GM12878 (cell line): ENCODE data around the gene ZNF182. TPM values are rescaled to one million over a fixed set of nuclear protein-coding genes. Genes with fewer than 3 reads are reported as not detected.
A peak's percentile ranks its signal among the peaks of the same experiment; 100 is the strongest.

Source experiments
- ATAC-seq: fragments of 200-7000 bp; cut with Tn5 transposase; 3 replicates; pipeline ENCODE4 v1.9.1; 2020; ENCODE audit warnings: mild to moderate bottlenecking, moderate library complexity
- BruUV-seq: library from RNA; stranded (reverse); fragments of 400-500 nt; replicated peaks from 2 replicates; lab custom pipeline; 2021; lab: Mats Ljungman, UMichigan
- CTCF ChIA-PET: fragments of 300-600 bp; sonication (Branson Sonifier 250); formaldehyde crosslinking; extraction: SDS; loops from one replicate; lab custom pipeline; 2021; ENCODE audit warnings: inconsistent platforms; lab: Yijun Ruan, JAX
- POLR2A ChIA-PET: fragments of 350-600 bp; formaldehyde crosslinking; extraction: SDS; loops from one replicate; lab custom pipeline; 2021; ENCODE audit warnings: inconsistent platforms; lab: Charles Lee
- RAD21 ChIA-PET: fragments of 300-600 bp; sonication (Branson Sonifier 250); formaldehyde crosslinking; loops from one replicate; lab custom pipeline; 2023; ENCODE audit warnings: antibody characterized with exemption; ENCODE audit not compliant: unreplicated experiment; lab: Charles Lee
- SMC1A ChIA-PET: fragments of 300-600 bp; sonication (Branson Sonifier 250); formaldehyde crosslinking; loops from one replicate; lab custom pipeline; 2023; ENCODE audit not compliant: unreplicated experiment, uncharacterized antibody; lab: Charles Lee
- DNase-seq: peaks from one replicate; pipeline ENCODE4 v3.0.0-alpha.2; 2011; ENCODE audit warnings: low read depth, low spot score
- FAIRE-seq: peaks from 3 replicates; lab custom pipeline; 2011; peaks lifted over from hg19 to GRCh38; lab: Jason Lieb, UNC
- H2AFZ ChIP-seq: 2 replicates; pipeline ENCODE4 v1.6.0; 2011; ENCODE audit warnings: low read depth, low read length, control low read depth; ENCODE audit not compliant: control insufficient read depth
- H3K27ac ChIP-seq: 2 replicates; pipeline ENCODE4 v1.5.1; 2011; ENCODE audit warnings: control low read depth; ENCODE audit not compliant: control insufficient read depth, insufficient read depth
- H3K27me3 ChIP-seq, 2 experiments: replicated peaks in 1 of 2; 2 replicates each; pipeline versions ENCODE4 v1.6.0 to v1.6.1; 2011; ENCODE audit warnings: low read length in 1 of 2; ENCODE audit not compliant: control insufficient read depth in 2 of 2, insufficient read depth in 2 of 2
- H3K36me3 ChIP-seq, 2 experiments: 2 replicates each; pipeline ENCODE4 v1.5.1; 2011; ENCODE audit warnings: low read length in 1 of 2; ENCODE audit not compliant: control insufficient read depth in 2 of 2, insufficient read depth in 2 of 2
- H3K4me1 ChIP-seq: 2 replicates; pipeline ENCODE4 v1.6.1; 2011; ENCODE audit warnings: mild to moderate bottlenecking, low read length, moderate library complexity, mixed read lengths; ENCODE audit not compliant: control insufficient read depth, insufficient read depth
- H3K4me2 ChIP-seq: 2 replicates; pipeline ENCODE4 v1.6.0; 2011; ENCODE audit warnings: control low read depth; ENCODE audit not compliant: control insufficient read depth, insufficient read depth
- H3K4me3 ChIP-seq: fragments of 200-600 bp; sonication (generic); 2 replicates; pipeline ENCODE4 v1.5.1; 2016
- H3K79me2 ChIP-seq: 2 replicates; pipeline ENCODE4 v1.6.0; 2011; ENCODE audit warnings: low read length; ENCODE audit not compliant: control insufficient read depth, insufficient read depth
- H3K9ac ChIP-seq: 2 replicates; pipeline ENCODE4 v1.8.0; 2011; ENCODE audit warnings: low read length, control low read depth, mixed read lengths; ENCODE audit not compliant: control insufficient read depth, insufficient read depth
- H3K9me3 ChIP-seq: replicated peaks from 3 replicates; pipeline ENCODE4 v1.5.1; 2011; ENCODE audit warnings: mild to moderate bottlenecking, low read length; ENCODE audit not compliant: control insufficient read depth, insufficient read depth
- H4K20me1 ChIP-seq: 2 replicates; pipeline ENCODE4 v1.6.0; 2011; ENCODE audit not compliant: control insufficient read depth, insufficient read depth
- BCL11A ChIP-seq: IDR thresholded peaks from 2 replicates; pipeline ENCODE4 v1.6.1; 2011; ENCODE audit warnings: low read depth, low read length
- CBX3 ChIP-seq: fragments of 200-600 bp; sonication (generic); IDR thresholded peaks from 2 replicates; pipeline ENCODE4 v1.6.1; 2016; ENCODE audit warnings: low read depth, borderline replicate concordance
- CHD4 ChIP-seq: fragments of 200-600 bp; sonication (generic); IDR thresholded peaks from 2 replicates; pipeline ENCODE4 v1.6.1; 2016; ENCODE audit warnings: mild to moderate bottlenecking
- EED ChIP-seq: sonication (generic); IDR thresholded peaks from 2 replicates; pipeline ENCODE4 v1.6.1; 2016; ENCODE audit warnings: antibody characterized with exemption, low read depth
- LARP7 ChIP-seq: fragments of 450-650 bp; IDR thresholded peaks from 2 replicates; pipeline ENCODE4 v1.6.1; 2017; ENCODE audit warnings: mild to moderate bottlenecking
- NR2C1 ChIP-seq: fragments of 450-650 bp; IDR thresholded peaks from 2 replicates; pipeline ENCODE4 v1.6.1; 2017; ENCODE audit warnings: antibody characterized with exemption, mild to moderate bottlenecking, moderate library complexity
- POLR2AphosphoS5 ChIP-seq: IDR thresholded peaks from 2 replicates; pipeline ENCODE4 v1.6.1; 2011; ENCODE audit warnings: mild to moderate bottlenecking, low read length, inconsistent platforms
- RAD51 ChIP-seq: fragments of 450-650 bp; IDR thresholded peaks from 2 replicates; pipeline ENCODE4 v1.6.1; 2016; ENCODE audit warnings: moderate library complexity, mild to moderate bottlenecking, inconsistent platforms
- RBBP5 ChIP-seq: fragments of 200-600 bp; sonication (generic); conservative IDR thresholded peaks from 2 replicates; pipeline ENCODE4 v1.6.1; 2016
- SMC3 ChIP-seq: IDR thresholded peaks from 2 replicates; pipeline ENCODE4 v1.6.1; 2011; ENCODE audit warnings: low read length, improper control_type of control experiment, borderline replicate concordance
- TARDBP ChIP-seq: IDR thresholded peaks from 2 replicates; pipeline ENCODE4 v1.6.1; 2016; ENCODE audit warnings: borderline replicate concordance
- TBL1XR1 ChIP-seq: IDR thresholded peaks from 2 replicates; pipeline ENCODE4 v1.6.1; 2012; ENCODE audit warnings: low read depth, low read length, improper control_type of control experiment
- ZNF24 ChIP-seq: fragments of 450-650 bp; IDR thresholded peaks from 2 replicates; pipeline ENCODE4 v1.6.1; 2017; ENCODE audit warnings: antibody characterized with exemption, mild to moderate bottlenecking
- ZNF384 ChIP-seq: IDR thresholded peaks from 2 replicates; pipeline ENCODE4 v1.6.1; 2012; ENCODE audit warnings: low read depth, mild to moderate bottlenecking, low read length, improper control_type of control experiment, borderline replicate concordance
- WGBS: methylation state at CpG from one replicate; pipeline ENCODE4 v1.1.6; 2016; ENCODE audit warnings: low lambda C conversion rate; ENCODE audit not compliant: insufficient replicate concordance, insufficient coverage; ENCODE audit errors: missing lambda C conversion rate; 5-methylcytosine and 5-hydroxymethylcytosine counted together
- in situ Hi-C: fragments of 300-500 bp; cut with MboI; formaldehyde crosslinking; loops from 9 replicates; pipeline ENCODE4 v1.14.3; 2018; ENCODE audit warnings: mixed read lengths
- intact Hi-C: fragments of 100-400 bp; cut with micrococcal nuclease; formaldehyde crosslinking; loops from one replicate; pipeline ENCODE4 v1.14.2; 2022; ENCODE audit not compliant: unreplicated experiment
- polyA plus RNA-seq, 11 experiments: library from polyadenylated mRNA; depleted of rRNA in 4 of 11; unstranded in 6 of 11; stranded (reverse) in 5 of 11; fragments of >200 nt; fragmentation: Nextera tagmentation in 4 of 11; fragmentation: Illumina TruSeq in 1 of 11; extraction: Ambion mirVana in 4 of 11; extraction: Trizol in 1 of 11; gene quantifications; 1 replicate in 1 of 11; 2 replicates in 10 of 11; pipeline versions ENCODE4 v1.2.1 to v1.2.3, GENCODE V29; 2011 to 2016; ENCODE audit warnings: inconsistent platforms in 2 of 11, missing spikeins in 2 of 11, low read depth in 1 of 11
- total RNA-seq, 4 experiments: library from RNA; depleted of rRNA in 3 of 4; stranded (reverse); fragments of >200 nt in 3 of 4; fragmentation: Illumina TruSeq in 1 of 4; extraction: Trizol in 1 of 4; gene quantifications; 2 replicates each; pipeline versions ENCODE4 v1.2.1 to v1.2.3, GENCODE V29; 2013 to 2021
- TF ChIP-seq, protein P1 (sequence below): IDR thresholded peaks from 2 replicates; pipeline ENCODE4 v1.6.1; 2011; ENCODE audit warnings: borderline replicate concordance, low read depth, mild to moderate bottlenecking, moderate library complexity, low read length; ENCODE audit not compliant: insufficient read depth, poor library complexity, severe bottlenecking
- TF ChIP-seq, protein P2 (sequence below): fragments of 450-650 bp; IDR thresholded peaks from 2 replicates; pipeline ENCODE4 v1.6.1; 2018; ENCODE audit warnings: borderline replicate concordance, mild to moderate bottlenecking; ENCODE audit not compliant: partially characterized antibody
- TF ChIP-seq, protein P3 (sequence below): fragments of 450-650 bp; IDR thresholded peaks from 2 replicates; pipeline ENCODE4 v1.6.1; 2016; ENCODE audit warnings: mild to moderate bottlenecking, moderate library complexity, borderline replicate concordance

The ZNF182 gene
- total and polyA plus RNA-seq, 10 of the 15 experiments (the other 5 are each of a cell fraction or from before 2014, with no cell fraction given) = 0.85 to 7.0 (median 5.3) TPM

DNA sequence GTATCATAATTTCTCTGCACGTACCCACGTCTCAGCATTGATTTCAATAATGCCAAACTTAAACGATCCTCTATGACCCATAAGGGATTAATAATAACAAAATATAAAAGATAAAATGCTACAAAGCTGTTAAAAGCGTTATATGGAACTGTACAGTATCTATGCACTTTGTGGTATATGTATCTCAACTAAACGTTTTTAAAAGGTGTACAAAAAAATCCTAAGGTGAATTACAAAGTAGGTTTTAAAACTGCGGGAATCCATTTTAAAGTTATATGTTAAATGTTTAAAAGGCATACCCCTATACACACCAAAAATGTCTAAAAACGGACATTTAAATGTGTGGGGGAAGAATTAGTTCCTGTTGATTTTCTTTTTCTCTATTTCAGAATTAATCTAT lies 860 bp downstream of the ZNF182 start (continued):
- TF ChIP-seq, protein P1, sequence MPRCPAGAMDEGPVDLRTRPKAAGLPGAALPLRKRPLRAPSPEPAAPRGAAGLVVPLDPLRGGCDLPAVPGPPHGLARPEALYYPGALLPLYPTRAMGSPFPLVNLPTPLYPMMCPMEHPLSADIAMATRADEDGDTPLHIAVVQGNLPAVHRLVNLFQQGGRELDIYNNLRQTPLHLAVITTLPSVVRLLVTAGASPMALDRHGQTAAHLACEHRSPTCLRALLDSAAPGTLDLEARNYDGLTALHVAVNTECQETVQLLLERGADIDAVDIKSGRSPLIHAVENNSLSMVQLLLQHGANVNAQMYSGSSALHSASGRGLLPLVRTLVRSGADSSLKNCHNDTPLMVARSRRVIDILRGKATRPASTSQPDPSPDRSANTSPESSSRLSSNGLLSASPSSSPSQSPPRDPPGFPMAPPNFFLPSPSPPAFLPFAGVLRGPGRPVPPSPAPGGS = no peak
- no peak for TF ChIP-seq NR2C1

DNA sequence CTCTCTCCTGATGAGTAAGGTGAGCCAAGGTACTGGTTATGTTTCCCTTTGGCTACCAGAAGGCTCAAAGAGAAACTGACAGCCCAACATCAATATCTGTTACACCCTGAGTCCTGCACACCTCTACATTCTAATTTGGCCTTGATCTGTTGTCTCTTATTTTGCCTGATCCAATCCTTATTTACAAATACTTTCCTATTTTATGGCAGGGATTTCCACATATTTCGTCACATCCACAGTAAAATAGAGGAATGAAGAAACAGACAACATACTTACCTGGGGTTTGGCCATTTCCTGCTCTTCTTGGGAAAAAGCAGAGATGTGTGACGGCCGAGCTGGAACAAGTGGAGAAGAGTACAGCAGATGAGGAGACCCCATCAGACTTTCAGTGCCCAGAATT lies 1.5 kb downstream of the ZNF182 start:
- ChIA-PET POLR2A (no interaction called here), SMC1A (interaction anchor here (0.5 kb wide), 1 partner anchor 503 kb away, joined by 3 read pairs; no protein-coding TSS in a partner anchor), RAD21 (no interaction called here), CTCF (no interaction called here)
- ATAC-seq (no peak), DNase-seq (no peak), FAIRE-seq (no peak)
- Histone ChIP-seq H3K4me1 (no peaks in the 10 kb centered on the region), H3K36me3 (no peaks in the 10 kb centered on the region), H3K4me3 (0 out of 2 replicates have a peak overlapping the region, but pooled peaks have one; percentile 1), H3K27me3 (no peaks in the 10 kb centered on the region), H3K79me2 (peaks cover 15% of the 10 kb centered on the region), H4K20me1 (no peaks in the 10 kb centered on the region), H2AFZ (no peak overlapping the region), H3K9me3 (peaks cover 1% of the 10 kb centered on the region; the same call in 1 of the 3 replicates), H3K9ac (no peak overlapping the region), H3K27ac (no peak overlapping the region), H3K4me2 (peak overlapping the region; percentile 60)
- BruUV-seq = no TSS peak
- intact Hi-C loops = no loop called here
- 76% methylated on average over 3 of the region's 3 CpGs for WGBS
- in situ Hi-C loops = no loop called here
- TF ChIP-seq, protein P2, sequence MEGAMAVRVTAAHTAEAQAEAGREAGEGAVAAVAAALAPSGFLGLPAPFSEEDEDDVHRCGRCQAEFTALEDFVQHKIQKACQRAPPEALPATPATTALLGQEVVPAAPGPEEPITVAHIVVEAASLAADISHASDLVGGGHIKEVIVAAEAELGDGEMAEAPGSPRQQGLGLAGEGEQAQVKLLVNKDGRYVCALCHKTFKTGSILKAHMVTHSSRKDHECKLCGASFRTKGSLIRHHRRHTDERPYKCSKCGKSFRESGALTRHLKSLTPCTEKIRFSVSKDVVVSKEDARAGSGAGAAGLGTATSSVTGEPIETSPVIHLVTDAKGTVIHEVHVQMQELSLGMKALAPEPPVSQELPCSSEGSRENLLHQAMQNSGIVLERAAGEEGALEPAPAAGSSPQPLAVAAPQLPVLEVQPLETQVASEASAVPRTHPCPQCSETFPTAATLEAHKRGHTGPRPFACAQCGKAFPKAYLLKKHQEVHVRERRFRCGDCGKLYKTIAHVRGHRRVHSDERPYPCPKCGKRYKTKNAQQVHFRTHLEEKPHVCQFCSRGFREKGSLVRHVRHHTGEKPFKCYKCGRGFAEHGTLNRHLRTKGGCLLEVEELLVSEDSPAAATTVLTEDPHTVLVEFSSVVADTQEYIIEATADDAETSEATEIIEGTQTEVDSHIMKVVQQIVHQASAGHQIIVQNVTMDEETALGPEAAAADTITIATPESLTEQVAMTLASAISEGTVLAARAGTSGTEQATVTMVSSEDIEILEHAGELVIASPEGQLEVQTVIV = no peak
- no peak for TF ChIP-seq BCL11A
- no peak for TF ChIP-seq ZNF24
- TF ChIP-seq CBX3 = no peak
- no peak for TF ChIP-seq CHD4
- TF ChIP-seq LARP7 = no peak
- no peak for TF ChIP-seq TBL1XR1
- TF ChIP-seq TARDBP = no peak
- no peak for TF ChIP-seq POLR2AphosphoS5
- no peak for TF ChIP-seq SMC3
- TF ChIP-seq, protein P3, sequence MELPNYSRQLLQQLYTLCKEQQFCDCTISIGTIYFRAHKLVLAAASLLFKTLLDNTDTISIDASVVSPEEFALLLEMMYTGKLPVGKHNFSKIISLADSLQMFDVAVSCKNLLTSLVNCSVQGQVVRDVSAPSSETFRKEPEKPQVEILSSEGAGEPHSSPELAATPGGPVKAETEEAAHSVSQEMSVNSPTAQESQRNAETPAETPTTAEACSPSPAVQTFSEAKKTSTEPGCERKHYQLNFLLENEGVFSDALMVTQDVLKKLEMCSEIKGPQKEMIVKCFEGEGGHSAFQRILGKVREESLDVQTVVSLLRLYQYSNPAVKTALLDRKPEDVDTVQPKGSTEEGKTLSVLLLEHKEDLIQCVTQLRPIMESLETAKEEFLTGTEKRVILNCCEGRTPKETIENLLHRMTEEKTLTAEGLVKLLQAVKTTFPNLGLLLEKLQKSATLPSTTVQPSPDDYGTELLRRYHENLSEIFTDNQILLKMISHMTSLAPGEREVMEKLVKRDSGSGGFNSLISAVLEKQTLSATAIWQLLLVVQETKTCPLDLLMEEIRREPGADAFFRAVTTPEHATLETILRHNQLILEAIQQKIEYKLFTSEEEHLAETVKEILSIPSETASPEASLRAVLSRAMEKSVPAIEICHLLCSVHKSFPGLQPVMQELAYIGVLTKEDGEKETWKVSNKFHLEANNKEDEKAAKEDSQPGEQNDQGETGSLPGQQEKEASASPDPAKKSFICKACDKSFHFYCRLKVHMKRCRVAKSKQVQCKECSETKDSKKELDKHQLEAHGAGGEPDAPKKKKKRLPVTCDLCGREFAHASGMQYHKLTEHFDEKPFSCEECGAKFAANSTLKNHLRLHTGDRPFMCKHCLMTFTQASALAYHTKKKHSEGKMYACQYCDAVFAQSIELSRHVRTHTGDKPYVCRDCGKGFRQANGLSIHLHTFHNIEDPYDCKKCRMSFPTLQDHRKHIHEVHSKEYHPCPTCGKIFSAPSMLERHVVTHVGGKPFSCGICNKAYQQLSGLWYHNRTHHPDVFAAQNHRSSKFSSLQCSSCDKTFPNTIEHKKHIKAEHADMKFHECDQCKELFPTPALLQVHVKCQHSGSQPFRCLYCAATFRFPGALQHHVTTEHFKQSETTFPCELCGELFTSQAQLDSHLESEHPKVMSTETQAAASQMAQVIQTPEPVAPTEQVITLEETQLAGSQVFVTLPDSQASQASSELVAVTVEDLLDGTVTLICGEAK = no peak
- TF ChIP-seq ZNF384 = no peak
- TF ChIP-seq RBBP5 = no peak
- no peak for TF ChIP-seq EED
- TF ChIP-seq RAD51 = no peak
